Retinal pigment epithelial cell (primary cell): ENCODE measurements around the gene GRID1.
"Not testable (repeated sequence)": the region's sequence is repeated elsewhere in the genome, so short reads cannot be mapped to it uniquely, and the experiment has no call there.

Experiments used
- DNase-seq: peaks from one replicate; pipeline ENCODE4 v3.0.0-alpha.2; 2010; ENCODE audit warnings: low read depth
- H3K4me3 ChIP-seq: 2 replicates; pipeline ENCODE4 v1.5.1; 2011; ENCODE audit warnings: mild to moderate bottlenecking, low read length, control low read depth, moderate library complexity
- TF ChIP-seq, protein P1 (sequence below): conservative IDR thresholded peaks from 2 replicates; pipeline ENCODE4 v1.5.1; 2011; ENCODE audit warnings: low read depth, low read length, control low read depth, inconsistent platforms

GRID1 gene

DNA sequence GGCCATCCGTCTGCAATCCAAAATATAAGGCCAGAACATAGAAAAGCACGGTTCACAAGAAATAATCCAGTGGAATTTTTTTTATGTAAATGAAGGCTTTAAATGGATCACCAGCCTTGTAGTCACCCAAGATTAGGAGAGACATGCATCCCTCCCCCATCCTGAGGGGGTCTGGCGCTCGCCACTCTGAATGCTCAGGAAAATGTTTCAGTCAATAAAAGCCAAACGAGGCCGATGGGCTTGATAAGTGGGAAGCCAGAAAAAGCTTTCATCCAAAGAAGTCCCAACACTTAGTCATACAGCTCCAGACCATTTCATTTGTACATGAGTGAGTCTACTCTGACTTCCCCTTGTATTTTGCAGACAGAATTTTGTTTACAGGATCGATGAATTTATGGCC, 631.8 kb downstream of the GRID1 start:
- no peak overlapping the region for H3K4me3 ChIP-seq
- TF ChIP-seq, protein P1, sequence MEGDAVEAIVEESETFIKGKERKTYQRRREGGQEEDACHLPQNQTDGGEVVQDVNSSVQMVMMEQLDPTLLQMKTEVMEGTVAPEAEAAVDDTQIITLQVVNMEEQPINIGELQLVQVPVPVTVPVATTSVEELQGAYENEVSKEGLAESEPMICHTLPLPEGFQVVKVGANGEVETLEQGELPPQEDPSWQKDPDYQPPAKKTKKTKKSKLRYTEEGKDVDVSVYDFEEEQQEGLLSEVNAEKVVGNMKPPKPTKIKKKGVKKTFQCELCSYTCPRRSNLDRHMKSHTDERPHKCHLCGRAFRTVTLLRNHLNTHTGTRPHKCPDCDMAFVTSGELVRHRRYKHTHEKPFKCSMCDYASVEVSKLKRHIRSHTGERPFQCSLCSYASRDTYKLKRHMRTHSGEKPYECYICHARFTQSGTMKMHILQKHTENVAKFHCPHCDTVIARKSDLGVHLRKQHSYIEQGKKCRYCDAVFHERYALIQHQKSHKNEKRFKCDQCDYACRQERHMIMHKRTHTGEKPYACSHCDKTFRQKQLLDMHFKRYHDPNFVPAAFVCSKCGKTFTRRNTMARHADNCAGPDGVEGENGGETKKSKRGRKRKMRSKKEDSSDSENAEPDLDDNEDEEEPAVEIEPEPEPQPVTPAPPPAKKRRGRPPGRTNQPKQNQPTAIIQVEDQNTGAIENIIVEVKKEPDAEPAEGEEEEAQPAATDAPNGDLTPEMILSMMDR: no peak
- DNase-seq: no peak

DNA sequence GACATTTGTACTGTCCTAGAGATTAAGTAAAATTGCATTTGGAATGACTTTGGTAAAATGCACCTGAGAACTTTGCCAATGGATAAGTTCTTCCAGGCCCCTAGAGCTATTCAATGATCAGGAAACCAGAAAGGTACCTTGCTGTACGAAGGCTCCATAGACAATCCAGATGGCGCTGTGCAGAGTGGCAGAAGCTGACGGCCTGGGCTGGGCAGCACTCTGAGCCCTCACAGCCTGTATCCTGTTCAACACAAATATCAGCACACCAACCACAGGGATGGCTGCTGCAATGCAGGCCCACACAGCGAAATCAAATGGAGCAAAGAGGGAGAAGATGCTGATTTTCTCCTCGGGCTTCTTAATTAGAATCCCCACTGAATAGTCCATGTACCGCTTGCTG, 642.4 kb downstream of the GRID1 start:
- TF ChIP-seq, protein P1: no peak
- H3K4me3 ChIP-seq: no peak overlapping the region
- DNase-seq: no peak

DNA sequence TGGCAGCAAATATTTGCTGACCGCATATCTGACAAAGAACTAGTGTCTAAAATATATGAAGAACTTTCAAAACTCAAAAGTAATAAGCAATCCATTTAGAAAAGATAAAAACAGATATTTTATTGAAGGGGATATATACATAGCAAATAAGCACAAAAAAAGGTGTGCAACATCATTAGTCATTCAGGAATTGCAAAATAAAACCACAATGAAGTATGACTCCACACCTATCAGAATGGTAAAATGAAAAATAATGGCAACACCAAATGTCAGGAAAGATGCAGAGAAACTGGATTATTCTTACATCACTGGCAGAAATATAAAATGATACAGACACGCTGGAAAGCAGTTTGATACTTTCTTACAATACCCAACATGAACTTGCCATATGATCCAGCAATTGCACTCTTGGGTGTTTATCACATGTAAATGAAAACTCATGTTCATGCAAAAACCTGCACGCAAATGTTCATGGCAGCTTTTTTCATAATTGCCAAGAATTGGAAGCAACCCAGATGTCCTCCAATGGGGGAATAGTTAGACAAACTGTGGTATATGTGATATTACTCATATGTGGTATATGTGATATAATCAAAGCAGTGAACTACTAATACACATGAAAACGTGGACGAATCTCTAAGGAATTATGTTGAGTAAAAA, 645.5 kb downstream of the GRID1 start:
- TF ChIP-seq, protein P1: no peak
- H3K4me3 ChIP-seq: no peak overlapping the region
- DNase-seq: no peak

DNA sequence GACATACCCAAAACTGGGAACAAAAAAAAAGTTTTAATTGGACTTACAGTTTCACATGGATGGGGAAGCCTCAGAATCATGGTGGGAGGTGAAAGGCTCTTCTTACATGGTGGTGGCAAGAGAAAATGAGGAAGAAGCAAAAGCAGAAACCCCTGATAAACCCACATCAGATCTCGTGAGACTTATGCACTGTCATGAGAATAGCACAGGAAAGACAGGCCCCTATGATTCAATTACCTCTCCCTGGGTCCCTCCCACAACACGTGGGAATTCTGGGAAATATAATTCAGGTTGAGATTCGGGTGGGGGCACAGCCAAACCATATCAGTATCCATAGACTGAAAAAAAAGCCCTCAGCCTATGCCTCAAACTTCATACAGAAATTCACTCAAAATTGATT, 647.2 kb downstream of the GRID1 start:
- TF ChIP-seq, protein P1: no peak
- H3K4me3 ChIP-seq: no peak overlapping the region
- no peak for DNase-seq

DNA sequence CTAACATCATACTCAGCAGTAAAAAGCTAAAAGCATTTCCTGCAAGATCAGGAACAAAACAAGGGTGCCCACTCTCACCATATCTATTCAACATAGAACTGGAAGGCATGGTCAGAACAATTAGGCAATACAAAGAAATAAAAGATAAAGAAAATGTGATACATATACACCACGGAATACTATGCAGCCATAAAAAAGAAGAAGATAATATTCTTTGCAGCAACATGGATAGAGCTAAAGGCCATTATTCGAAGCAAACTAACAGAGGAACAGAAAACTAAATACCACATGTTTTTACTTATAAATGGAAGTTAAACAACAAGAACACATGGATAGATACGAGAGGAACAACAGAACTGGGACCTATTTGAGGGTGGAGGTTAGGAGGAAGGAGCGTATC, 652.7 kb downstream of the GRID1 start:
- H3K4me3 ChIP-seq: no peak overlapping the region
- TF ChIP-seq, protein P1: no peak
- DNase-seq: no peak

DNA sequence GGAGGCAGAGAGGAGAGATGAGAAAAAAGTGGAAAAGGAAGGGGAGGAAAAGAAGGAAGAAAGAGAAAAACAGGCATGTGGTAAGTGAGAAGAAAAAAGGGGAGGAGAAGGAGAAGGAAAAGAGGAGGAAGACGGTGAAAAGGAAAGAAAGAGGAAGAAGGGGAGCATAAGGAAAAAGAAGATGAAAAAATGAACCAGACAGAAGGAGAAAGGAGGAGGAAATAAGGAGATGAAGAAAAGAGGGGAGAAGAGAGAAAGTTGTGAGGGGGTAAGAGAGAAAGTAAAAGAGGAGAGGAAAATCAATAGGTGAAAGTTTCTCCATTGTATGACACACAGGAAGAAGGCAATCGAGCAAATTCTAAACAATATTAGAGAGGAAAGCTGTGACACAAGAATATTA, 663.8 kb downstream of the GRID1 start:
- TF ChIP-seq, protein P1: no peak
- no peak overlapping the region for H3K4me3 ChIP-seq
- no peak for DNase-seq

DNA sequence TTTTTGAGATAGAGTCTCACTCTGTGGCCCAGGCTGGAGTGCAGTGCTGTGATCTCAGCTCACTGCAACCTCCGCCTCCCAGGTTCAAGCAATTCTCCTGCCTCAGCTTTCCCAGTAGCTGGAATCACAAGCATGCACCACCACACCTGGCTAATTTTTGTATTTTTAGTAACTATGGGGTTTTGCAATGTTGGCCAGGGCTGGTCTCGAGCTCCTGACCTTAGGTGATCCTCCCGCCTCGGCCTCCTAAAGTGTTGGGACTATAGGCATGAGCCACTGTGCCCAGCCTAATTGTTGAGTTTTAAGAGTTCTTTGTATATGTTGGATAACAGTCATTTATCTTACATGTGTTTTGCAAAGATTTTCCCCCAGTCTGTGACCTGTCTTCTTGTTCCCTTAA, 667.5 kb downstream of the GRID1 start:
- not testable (repeated sequence) for H3K4me3 ChIP-seq, DNase-seq

DNA sequence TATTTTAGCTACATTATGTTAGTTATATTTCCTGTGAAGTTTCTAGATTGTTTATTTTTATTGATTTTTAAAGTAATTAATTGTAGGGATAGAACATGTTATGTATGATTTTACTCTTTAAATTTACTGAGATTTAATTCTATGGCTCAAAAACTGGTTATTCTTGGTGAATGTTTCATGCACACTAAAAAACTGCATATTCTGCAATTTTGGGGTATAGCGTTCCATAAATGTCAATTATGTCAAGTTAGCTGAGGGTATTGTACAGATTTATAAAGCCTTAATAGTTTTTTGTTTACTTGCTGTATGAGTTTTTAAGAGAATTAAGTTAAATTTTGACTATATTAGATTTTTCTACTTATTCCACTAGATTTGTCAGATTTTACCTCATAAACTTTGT, 669.7 kb downstream of the GRID1 start:
- no peak for DNase-seq
- H3K4me3 ChIP-seq: no peak overlapping the region
- TF ChIP-seq, protein P1: no peak
